IMR-90 (cell line): ENCODE data around the gene PAX3.

Experiments used
- CHD1 ChIP-seq: IDR thresholded peaks from 2 replicates; pipeline ENCODE4 v1.6.1; 2012; ENCODE audit warnings: low read depth, low read length, improper control_type of control experiment
- CTCF ChIP-seq: conservative IDR thresholded peaks from 2 replicates; pipeline ENCODE4 v1.5.1; 2012; ENCODE audit warnings: mild to moderate bottlenecking, low read depth, low read length, improper control_type of control experiment
- MAFK ChIP-seq: IDR thresholded peaks from 2 replicates; pipeline ENCODE4 v1.6.1; 2012; ENCODE audit warnings: low read depth, low read length, improper control_type of control experiment
- MAZ ChIP-seq: IDR thresholded peaks from 2 replicates; pipeline ENCODE4 v1.6.1; 2012; ENCODE audit warnings: low read depth, mild to moderate bottlenecking, low read length, improper control_type of control experiment, moderate library complexity, borderline replicate concordance
- MXI1 ChIP-seq: IDR thresholded peaks from 2 replicates; pipeline ENCODE4 v1.6.1; 2012; ENCODE audit warnings: low read depth, mild to moderate bottlenecking, low read length, moderate library complexity, borderline replicate concordance
- POLR2A ChIP-seq: IDR thresholded peaks from 2 replicates; pipeline ENCODE4 v1.6.1; 2012; ENCODE audit warnings: mild to moderate bottlenecking, low read depth, low read length
- RAD21 ChIP-seq: IDR thresholded peaks from 2 replicates; pipeline ENCODE4 v1.6.1; 2012; ENCODE audit warnings: low read length, improper control_type of control experiment
- RCOR1 ChIP-seq: IDR thresholded peaks from 2 replicates; pipeline ENCODE4 v1.6.1; 2012; ENCODE audit warnings: mild to moderate bottlenecking, low read length, improper control_type of control experiment; ENCODE audit not compliant: insufficient replicate concordance
- SMC3 ChIP-seq: fragments of 150-350 bp; IDR thresholded peaks from 2 replicates; pipeline ENCODE4 v1.6.1; 2016; ENCODE audit warnings: low read depth, mild to moderate bottlenecking, antibody characterized with exemption, low read length, moderate library complexity
- TF ChIP-seq, protein P1 (sequence below): fragments of 150-350 bp; IDR thresholded peaks from 2 replicates; pipeline ENCODE4 v1.6.1; 2016; ENCODE audit warnings: low read depth, mild to moderate bottlenecking, low read length, moderate library complexity, borderline replicate concordance

GRCh38 chr2:222160125-222160524 lies 138.7 kb downstream of the PAX3 start:
- TF ChIP-seq CTCF: no peak
- no peak for TF ChIP-seq MAZ
- TF ChIP-seq POLR2A: no peak
- TF ChIP-seq, protein P1, sequence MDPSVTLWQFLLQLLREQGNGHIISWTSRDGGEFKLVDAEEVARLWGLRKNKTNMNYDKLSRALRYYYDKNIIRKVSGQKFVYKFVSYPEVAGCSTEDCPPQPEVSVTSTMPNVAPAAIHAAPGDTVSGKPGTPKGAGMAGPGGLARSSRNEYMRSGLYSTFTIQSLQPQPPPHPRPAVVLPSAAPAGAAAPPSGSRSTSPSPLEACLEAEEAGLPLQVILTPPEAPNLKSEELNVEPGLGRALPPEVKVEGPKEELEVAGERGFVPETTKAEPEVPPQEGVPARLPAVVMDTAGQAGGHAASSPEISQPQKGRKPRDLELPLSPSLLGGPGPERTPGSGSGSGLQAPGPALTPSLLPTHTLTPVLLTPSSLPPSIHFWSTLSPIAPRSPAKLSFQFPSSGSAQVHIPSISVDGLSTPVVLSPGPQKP: no peak
- TF ChIP-seq SMC3: no peak
- no peak for TF ChIP-seq RCOR1
- no peak for TF ChIP-seq RAD21
- no peak for TF ChIP-seq MAFK
- TF ChIP-seq MXI1: no peak
- no peak for TF ChIP-seq CHD1
